Activated CD4-positive, alpha-beta T cell treated with anti-CD3 and anti-CD28 coated beads for 36 hours (primary cell): ENCODE measurements around the gene ATRIP. TPM values are rescaled to one million over a fixed set of nuclear protein-coding genes. Genes with fewer than 3 reads are reported as not detected.

Experiments used
- ATAC-seq: fragments of 200-7000 bp; cut with Tn5 transposase; one replicate; pipeline ENCODE4 v1.10.0; 2021; ENCODE audit warnings: mild to moderate bottlenecking, moderate library complexity
- CTCF ChIA-PET: fragments of 350-600 bp; sonication (Branson Sonifier 250); formaldehyde crosslinking; loops from one replicate; lab custom pipeline; 2021; ENCODE audit warnings: antibody characterized with exemption; lab: Charles Lee
- POLR2A ChIA-PET: fragments of 350-600 bp; sonication (Branson Sonifier 250); formaldehyde crosslinking; loops from one replicate; lab custom pipeline; 2021; ENCODE audit warnings: antibody characterized with exemption, inconsistent platforms; lab: Charles Lee
- DNase-seq: peaks from one replicate; pipeline ENCODE4 v3.0.0-alpha.2; 2020
- H3K27ac Mint-ChIP-seq: one replicate; pipeline ENCODE4 v1.8.0; 2021; ENCODE audit warnings: mixed read lengths
- H3K27me3 Mint-ChIP-seq: one replicate; pipeline ENCODE4 v1.8.0; 2021; ENCODE audit warnings: mixed read lengths
- H3K36me3 Mint-ChIP-seq: one replicate; pipeline ENCODE4 v1.8.0; 2021; ENCODE audit warnings: low read depth, mixed read lengths
- H3K4me1 Mint-ChIP-seq: one replicate; pipeline ENCODE4 v1.8.0; 2021; ENCODE audit warnings: mixed read lengths
- H3K4me3 Mint-ChIP-seq: one replicate; pipeline ENCODE4 v1.8.0; 2021; ENCODE audit warnings: mild to moderate bottlenecking, moderate library complexity, mixed read lengths
- H3K9me3 Mint-ChIP-seq: one replicate; pipeline ENCODE4 v1.8.0; 2021; ENCODE audit warnings: low read depth, mixed read lengths
- intact Hi-C, 2 experiments: fragments of 100-400 bp; cut with DNase I in 1 of 2; cut with micrococcal nuclease in 1 of 2; formaldehyde crosslinking; loops; one replicate each; pipeline versions ENCODE4 v1.14.2 to v1.15.1; 2022 to 2024; cut with DNase I, micrococcal nuclease
- total RNA-seq, 2 experiments: library from RNA; stranded (reverse); gene quantifications; one replicate each; pipeline ENCODE4 v1.2.3, GENCODE V29; 2021

Gene ATRIP
- total RNA-seq, 2 experiments from 2014 or later, result 16.8 to 21.0 TPM

DNA sequence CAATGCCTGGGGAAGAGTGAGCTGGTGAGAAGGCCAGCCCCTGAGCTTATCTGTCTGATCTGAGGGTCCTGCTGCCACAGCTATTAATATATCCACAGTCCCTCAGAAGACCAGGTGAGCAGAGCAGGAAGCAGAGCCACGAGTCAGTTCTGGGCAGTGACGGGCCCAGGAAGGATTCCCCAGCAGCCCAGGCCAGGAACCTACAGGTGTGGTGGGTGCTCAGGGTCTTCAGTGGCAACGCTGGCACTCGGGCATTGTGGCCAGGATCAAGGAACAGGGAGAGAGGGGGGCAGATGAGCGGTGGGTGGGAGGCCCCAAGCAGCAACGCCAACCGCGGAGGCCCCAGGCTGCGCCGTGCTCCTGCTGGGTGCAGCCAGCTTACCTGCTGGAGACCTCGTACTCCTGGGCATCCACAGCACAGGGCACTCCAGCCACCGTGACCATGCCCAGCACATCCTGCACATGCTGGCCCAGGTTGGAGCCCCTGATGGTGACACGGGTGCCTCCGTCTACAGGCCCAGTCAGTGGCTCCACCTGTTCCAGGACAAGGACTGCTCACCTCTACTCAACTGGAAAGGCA is 28.9 kb upstream of the ATRIP start:
- Mint-ChIP-seq H3K36me3 (no peaks in the 10 kb centered on the region), H3K27me3 (no peaks in the 10 kb centered on the region), H3K9me3 (no peaks in the 10 kb centered on the region), H3K27ac (no peak overlapping the region), H3K4me3 (no peak overlapping the region), H3K4me1 (no peaks in the 10 kb centered on the region)
- CTCF ChIA-PET, result no interaction called here
- DNase-seq (no peak), ATAC-seq (no peak)
- intact Hi-C loops, result no loop called here
- POLR2A ChIA-PET, result no interaction called here

DNA sequence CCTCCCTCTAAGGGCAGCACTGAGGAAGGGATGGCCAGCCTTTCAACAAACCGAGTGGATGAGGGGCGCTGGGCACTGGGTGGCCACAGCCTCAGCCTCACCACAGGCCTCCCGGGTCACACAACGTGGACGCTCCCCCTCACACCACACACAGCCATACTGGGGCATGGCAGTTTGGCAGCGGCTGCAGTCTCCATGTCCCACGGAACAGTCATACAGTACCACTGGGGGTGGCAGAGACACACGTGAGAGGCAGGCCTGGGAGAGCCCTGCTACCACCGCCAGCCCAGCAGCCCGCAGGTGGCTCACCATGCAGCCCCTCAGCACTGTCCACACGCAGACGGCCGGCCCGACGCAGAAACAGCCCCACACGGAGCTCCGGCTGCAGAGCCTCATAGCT is 28.4 kb upstream of the ATRIP start:
- Mint-ChIP-seq H3K4me1 (no peaks in the 10 kb centered on the region), H3K27ac (no peak overlapping the region), H3K36me3 (no peaks in the 10 kb centered on the region), H3K9me3 (no peaks in the 10 kb centered on the region), H3K4me3 (no peak overlapping the region), H3K27me3 (no peaks in the 10 kb centered on the region)
- ATAC-seq (no peak), DNase-seq (no peak)
- ChIA-PET CTCF (no interaction called here), POLR2A (no interaction called here)
- intact Hi-C loops, result no loop called here

DNA sequence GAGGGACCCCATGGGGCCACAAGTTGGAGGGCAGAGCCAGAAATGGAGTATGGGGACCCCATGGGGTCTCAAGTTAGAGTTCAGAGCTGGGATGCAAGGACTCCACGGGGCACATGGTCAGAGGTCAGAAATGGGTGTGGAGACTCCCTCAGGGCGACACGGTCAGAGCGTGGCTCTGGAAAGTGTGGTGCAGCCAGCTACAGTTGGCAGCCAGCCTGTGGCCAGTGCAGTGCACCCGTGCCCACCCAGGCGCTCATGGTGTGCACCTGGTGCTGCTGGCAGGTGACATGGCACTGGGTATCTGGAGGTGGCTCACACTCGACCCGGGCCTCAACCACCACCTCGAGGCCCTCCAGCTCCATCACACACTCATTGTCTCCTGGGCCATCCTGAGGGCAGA is 27.9 kb upstream of the ATRIP start:
- Mint-ChIP-seq H3K4me3 (no peak overlapping the region), H3K36me3 (no peaks in the 10 kb centered on the region), H3K27me3 (no peaks in the 10 kb centered on the region), H3K27ac (no peak overlapping the region), H3K9me3 (no peaks in the 10 kb centered on the region), H3K4me1 (no peaks in the 10 kb centered on the region)
- CTCF ChIA-PET, result no interaction called here
- POLR2A ChIA-PET, result no interaction called here
- intact Hi-C loops, result no loop called here
- DNase-seq (no peak), ATAC-seq (no peak)

DNA sequence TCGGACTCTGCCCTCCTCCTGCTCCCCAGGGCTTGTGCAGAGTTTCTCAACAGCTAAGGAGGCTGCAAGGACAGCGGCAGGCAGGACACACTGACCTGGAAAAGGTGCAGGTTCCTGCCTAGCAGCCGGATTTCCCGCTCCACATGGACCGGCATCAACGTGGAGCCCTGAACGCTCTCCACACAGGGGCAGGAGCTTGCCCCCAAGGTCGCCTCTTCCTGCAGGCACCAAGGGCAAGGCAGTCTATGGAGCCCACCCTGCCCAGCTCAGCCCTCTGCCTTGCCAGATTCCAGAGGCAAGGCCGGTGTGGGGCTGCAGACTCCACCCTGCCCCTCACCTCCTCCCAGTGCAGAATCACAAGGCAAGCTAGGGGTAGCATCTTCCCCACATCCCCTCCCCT is 27.4 kb upstream of the ATRIP start:
- Mint-ChIP-seq H3K27me3 (no peaks in the 10 kb centered on the region), H3K36me3 (no peaks in the 10 kb centered on the region), H3K9me3 (no peaks in the 10 kb centered on the region), H3K27ac (no peak overlapping the region), H3K4me3 (no peak overlapping the region), H3K4me1 (no peaks in the 10 kb centered on the region)
- intact Hi-C loops, result no loop called here
- no peak for ATAC-seq
- ChIA-PET POLR2A (interaction anchor here (0.6 kb wide), 1 partner anchor 18 kb away, joined by 3 read pairs; no protein-coding TSS in a partner anchor), CTCF (interaction anchor here (0.6 kb wide), 1 partner anchor 67 kb away, joined by 3 read pairs; no protein-coding TSS in a partner anchor)
- DNase-seq, result no peak

DNA sequence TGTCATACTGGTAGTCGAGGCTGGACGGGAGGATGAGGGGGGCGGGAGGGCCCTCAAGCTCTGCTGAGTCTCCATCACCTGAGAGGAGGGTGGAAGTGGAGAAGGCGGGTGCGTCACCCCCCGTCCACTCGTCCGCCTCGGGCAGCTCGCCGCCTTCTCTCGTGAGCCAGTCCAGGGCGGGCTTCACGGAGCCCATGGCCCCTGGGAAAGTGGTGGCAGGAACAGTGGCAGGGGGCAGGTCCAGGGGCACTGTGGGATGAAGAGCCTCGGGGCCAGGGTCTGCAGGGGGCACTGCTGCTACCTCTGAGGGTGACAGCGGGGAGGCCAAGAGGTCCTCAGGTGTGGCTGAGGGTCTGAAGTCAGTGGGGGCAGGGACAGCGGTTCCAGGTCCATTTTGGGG is 26.9 kb upstream of the ATRIP start:
- Mint-ChIP-seq H3K27ac (no peak overlapping the region), H3K27me3 (no peaks in the 10 kb centered on the region), H3K4me1 (no peaks in the 10 kb centered on the region), H3K36me3 (no peaks in the 10 kb centered on the region), H3K4me3 (no peak overlapping the region), H3K9me3 (no peaks in the 10 kb centered on the region)
- POLR2A ChIA-PET, result interaction anchor here (0.6 kb wide), 1 partner anchor 19 kb away, joined by 3 read pairs; no protein-coding TSS in a partner anchor
- CTCF ChIA-PET, result interaction anchor here (0.6 kb wide), 1 partner anchor 67 kb away, joined by 3 read pairs; no protein-coding TSS in a partner anchor
- DNase-seq (no peak), ATAC-seq (no peak)
- intact Hi-C loops, result no loop called here

DNA sequence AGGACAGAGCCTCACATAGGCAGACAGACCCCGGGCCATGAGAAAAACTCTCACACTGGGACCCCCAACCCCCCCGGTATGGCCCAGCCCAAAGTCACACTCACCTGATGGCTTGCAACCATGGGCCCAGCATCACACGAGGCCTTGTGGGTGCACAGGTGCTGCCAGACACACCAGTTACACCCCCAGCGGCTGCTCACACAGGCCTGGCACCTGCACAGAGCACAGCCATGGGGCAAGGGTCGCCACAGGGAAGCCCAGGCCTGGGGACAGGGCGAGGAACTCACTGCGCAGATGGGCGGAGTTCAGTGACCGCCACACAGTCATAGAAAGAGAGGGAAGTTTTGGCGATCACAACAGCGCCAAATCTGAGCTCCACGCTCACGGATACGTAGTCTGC is 26.0 kb upstream of the ATRIP start:
- ChIA-PET POLR2A (no interaction called here), CTCF (no interaction called here)
- Mint-ChIP-seq H3K4me1 (no peaks in the 10 kb centered on the region), H3K27ac (no peak overlapping the region), H3K36me3 (no peaks in the 10 kb centered on the region), H3K9me3 (no peaks in the 10 kb centered on the region), H3K4me3 (no peak overlapping the region), H3K27me3 (no peaks in the 10 kb centered on the region)
- ATAC-seq (no peak), DNase-seq (no peak)
- intact Hi-C loops, result no loop called here

DNA sequence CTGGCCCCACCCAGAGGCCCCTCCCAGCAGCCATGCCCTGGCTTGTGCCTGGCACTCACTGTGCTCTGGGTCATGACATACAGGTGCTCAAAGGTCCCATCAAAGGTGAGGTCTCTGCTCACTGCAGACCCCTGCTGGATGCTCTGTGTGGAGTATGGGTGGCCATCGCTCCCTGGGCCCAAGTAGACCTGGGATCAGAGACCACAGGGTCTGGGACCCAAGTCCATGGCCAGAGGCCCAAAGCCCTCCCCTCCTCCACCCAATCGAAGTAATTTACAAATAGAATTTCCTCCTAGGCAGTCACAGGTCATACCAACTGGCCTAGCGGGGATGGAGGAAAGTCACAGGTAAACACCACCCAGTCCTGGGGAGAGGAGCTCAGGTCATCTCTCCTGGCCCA is 24.3 kb upstream of the ATRIP start:
- CTCF ChIA-PET, result interaction anchor here (0.8 to 3.1 kb wide), 2 partner anchors 14 to 22 kb away, joined by 3 to 17 read pairs; no protein-coding TSS in a partner anchor
- H3K9me3 Mint-ChIP-seq, result no peaks in the 10 kb centered on the region
- no peaks in the 10 kb centered on the region for H3K27me3 Mint-ChIP-seq
- intact Hi-C loops, result no loop called here
- POLR2A ChIA-PET, result interaction anchor here (0.5 kb wide), 1 partner anchor 292 kb away, joined by 3 read pairs; no protein-coding TSS in a partner anchor
- no peak for DNase-seq
- H3K4me3 Mint-ChIP-seq, result no peak overlapping the region
- H3K4me1 Mint-ChIP-seq, result no peaks in the 10 kb centered on the region
- no peaks in the 10 kb centered on the region for H3K36me3 Mint-ChIP-seq
- ATAC-seq, result no peak
- H3K27ac Mint-ChIP-seq, result no peak overlapping the region

DNA sequence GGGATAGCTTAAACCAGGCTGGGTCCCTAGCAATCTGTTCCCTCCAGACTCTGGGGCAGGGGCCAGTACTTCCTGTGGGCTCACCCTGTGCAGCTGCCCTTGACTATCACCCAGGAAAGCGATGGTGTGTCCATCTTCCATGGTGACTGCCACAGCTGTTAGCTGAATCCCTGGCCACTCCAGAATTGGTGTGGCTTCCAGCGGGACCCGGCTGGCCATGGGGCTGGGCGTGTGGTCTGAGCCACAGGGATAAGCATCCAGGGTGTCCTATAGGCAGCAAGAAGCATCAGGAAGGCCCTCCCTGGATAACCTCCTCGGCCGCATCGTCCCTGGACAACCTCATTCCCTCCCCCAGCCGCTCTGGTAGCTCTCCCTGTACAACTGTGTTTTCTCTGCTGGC is 23.9 kb upstream of the ATRIP start:
- ChIA-PET POLR2A (interaction anchor here (0.5 to 1.1 kb wide), 2 partner anchors 17 to 292 kb away, joined by 3 read pairs; no protein-coding TSS in a partner anchor), CTCF (interaction anchor here (0.8 to 3.1 kb wide), 3 partner anchors 11 to 22 kb away, joined by 3 to 17 read pairs (median 4); no protein-coding TSS in a partner anchor)
- DNase-seq, result no peak
- H3K9me3 Mint-ChIP-seq, result no peaks in the 10 kb centered on the region
- H3K4me1 Mint-ChIP-seq, result no peaks in the 10 kb centered on the region
- ATAC-seq, result no peak
- no peaks in the 10 kb centered on the region for H3K36me3 Mint-ChIP-seq
- no peaks in the 10 kb centered on the region for H3K27me3 Mint-ChIP-seq
- intact Hi-C loops, result no loop called here
- H3K27ac Mint-ChIP-seq, result no peak overlapping the region
- no peak overlapping the region for H3K4me3 Mint-ChIP-seq

DNA sequence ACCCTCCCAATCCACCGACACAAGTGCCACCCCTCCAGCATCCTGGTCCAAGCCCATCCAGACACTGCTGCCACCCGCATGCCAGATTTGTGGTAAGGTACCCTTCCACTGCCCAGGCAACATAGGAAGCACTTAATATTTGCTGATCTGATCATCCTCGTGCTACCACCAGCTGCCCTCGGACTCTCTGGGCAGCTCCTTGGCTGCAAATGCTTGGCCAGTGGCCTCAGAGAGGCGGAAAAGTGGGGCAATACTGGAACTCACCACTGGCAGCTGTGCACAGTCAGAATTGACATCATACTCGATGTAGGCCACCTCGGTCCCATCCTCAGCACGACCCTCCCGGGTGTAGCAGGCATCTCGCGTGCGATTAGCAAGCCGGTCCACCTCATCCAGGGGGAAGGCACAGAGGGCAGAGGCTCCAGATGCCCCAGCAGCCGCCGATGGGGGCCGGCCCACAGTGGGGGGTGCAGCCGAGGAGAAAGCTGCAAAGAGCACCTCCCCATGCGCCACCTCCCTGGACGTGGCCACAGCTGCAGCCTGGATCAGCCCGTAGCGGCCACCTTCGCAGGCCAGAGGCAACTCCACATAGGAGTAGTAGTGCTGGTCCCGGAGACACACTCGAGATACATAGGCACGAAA is 23.2 kb upstream of the ATRIP start:
- no peak for DNase-seq
- ATAC-seq, result no peak
- H3K27ac Mint-ChIP-seq, result no peak overlapping the region
- H3K36me3 Mint-ChIP-seq, result no peaks in the 10 kb centered on the region
- CTCF ChIA-PET, result interaction anchor here (0.6 to 3.1 kb wide), 6 partner anchors 10 to 571 kb away, joined by 3 to 17 read pairs (median 3); partner anchors contain the start of gene ATRIP
- intact Hi-C loops, result no loop called here
- POLR2A ChIA-PET, result interaction anchor here (1.1 kb wide), 1 partner anchor 16 kb away, joined by 3 read pairs; no protein-coding TSS in a partner anchor
- no peaks in the 10 kb centered on the region for H3K4me1 Mint-ChIP-seq
- H3K27me3 Mint-ChIP-seq, result peaks cover 5% of the 10 kb centered on the region
- no peak overlapping the region for H3K4me3 Mint-ChIP-seq
- no peaks in the 10 kb centered on the region for H3K9me3 Mint-ChIP-seq

DNA sequence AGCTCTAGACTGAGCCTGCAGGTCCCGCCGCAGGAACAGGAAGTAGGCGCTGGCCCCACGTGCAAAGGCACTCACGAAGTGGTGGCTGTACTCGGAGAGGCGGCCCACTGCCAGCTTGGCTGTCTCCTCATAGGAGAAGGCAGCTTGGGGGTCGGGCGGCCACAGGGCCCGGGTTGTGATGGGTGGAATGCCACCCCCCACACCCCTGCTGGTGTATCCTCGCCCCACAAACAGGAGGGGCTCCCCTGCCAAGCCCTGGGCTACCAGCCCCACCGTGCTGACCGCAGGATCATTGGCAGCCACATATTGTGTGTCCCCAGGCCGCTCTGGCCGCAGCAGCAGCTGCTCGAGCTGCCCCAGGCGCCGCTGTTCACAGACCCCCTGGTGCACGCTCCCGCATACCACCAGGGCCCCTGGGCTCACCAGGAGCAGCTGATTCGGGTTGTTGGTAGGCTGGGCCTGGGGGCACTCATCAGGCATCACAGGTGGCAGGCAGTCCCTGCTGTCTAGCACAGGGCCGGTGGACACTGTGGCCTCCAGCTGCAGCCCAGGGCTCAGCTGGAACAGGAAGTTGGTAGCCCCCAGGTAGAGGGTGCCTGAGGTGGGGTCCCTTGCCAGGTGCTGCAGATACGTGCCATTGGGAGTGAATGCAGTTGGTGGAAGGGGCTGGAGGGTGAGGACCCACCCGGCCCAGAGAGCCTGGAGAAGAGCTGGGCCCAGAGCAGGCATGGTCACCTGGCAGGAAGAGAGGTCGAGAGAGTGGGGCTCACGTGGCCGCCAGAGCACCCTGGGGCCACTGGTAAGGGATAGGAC is 22.4 kb upstream of the ATRIP start:
- CTCF ChIA-PET, result interaction anchor here (0.6 to 3.1 kb wide), 5 partner anchors 12 to 570 kb away, joined by 3 to 17 read pairs (median 3); partner anchors contain the start of gene ATRIP
- ATAC-seq (no peak), DNase-seq (no peak)
- Mint-ChIP-seq H3K27ac (no peak overlapping the region), H3K36me3 (no peaks in the 10 kb centered on the region), H3K4me1 (no peaks in the 10 kb centered on the region), H3K4me3 (no peak overlapping the region), H3K27me3 (peaks cover 5% of the 10 kb centered on the region), H3K9me3 (no peaks in the 10 kb centered on the region)
- intact Hi-C loops, result no loop called here
- POLR2A ChIA-PET, result interaction anchor here (1.1 kb wide), 1 partner anchor 16 kb away, joined by 3 read pairs; no protein-coding TSS in a partner anchor

DNA sequence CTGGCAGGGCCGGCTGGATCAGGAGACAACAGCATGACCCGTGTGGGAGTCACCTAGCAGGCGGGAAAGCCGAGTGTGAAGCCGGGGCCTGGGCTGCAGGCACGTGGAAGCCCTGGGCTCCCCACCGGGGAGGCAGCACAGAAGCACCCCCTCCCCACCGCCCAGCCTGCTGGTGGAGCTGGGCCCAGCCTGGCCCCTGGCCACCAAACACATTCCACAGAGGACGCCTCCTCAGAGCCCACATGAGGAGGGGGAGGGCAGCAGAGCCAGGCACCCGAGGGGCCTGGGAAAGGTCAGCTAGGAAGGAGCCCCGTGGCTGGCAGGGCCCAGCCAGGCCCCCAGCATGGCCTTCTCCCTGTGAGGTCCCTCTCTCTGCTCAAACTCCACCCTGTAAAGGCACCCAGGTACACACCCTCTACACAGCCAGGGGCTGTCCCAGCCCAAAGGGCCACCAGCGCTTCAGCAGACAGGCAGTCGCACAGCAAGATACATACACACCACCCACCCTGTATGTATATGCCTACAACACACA is 21.2 kb upstream of the ATRIP start:
- no peak for ATAC-seq
- POLR2A ChIA-PET, result no interaction called here
- no peaks in the 10 kb centered on the region for H3K36me3 Mint-ChIP-seq
- H3K27ac Mint-ChIP-seq, result no peak overlapping the region
- intact Hi-C loops, result no loop called here
- no peak overlapping the region for H3K4me3 Mint-ChIP-seq
- DNase-seq, result no peak
- no peaks in the 10 kb centered on the region for H3K4me1 Mint-ChIP-seq
- no peaks in the 10 kb centered on the region for H3K9me3 Mint-ChIP-seq
- H3K27me3 Mint-ChIP-seq, result peaks cover 5% of the 10 kb centered on the region
- CTCF ChIA-PET, result no interaction called here
